Trophoblast cell (in vitro differentiated cells and primary cell): Measurements from ENCODE around the gene TTLL11.

ENCODE experiments used
- DNase-seq, 2 donors: peaks; one replicate each; pipeline ENCODE4 v3.0.0-alpha.2; 2016
- H2AFZ ChIP-seq: 2 replicates; pipeline ENCODE4 v1.6.1; 2013; ENCODE audit warnings: low read length, moderate library complexity, mild to moderate bottlenecking; ENCODE audit not compliant: insufficient read depth, poor library complexity
- H2AK5ac ChIP-seq: 2 replicates; pipeline ENCODE4 v1.6.1; 2013; ENCODE audit warnings: mild to moderate bottlenecking, low read length
- H2BK120ac ChIP-seq: 2 replicates; pipeline ENCODE4 v1.6.1; 2013; ENCODE audit warnings: low read length, mild to moderate bottlenecking, moderate library complexity; ENCODE audit not compliant: insufficient read depth, poor library complexity
- H2BK12ac ChIP-seq: 2 replicates; pipeline ENCODE4 v1.6.1; 2013; ENCODE audit warnings: mild to moderate bottlenecking, low read length, moderate library complexity
- H2BK5ac ChIP-seq: 2 replicates; pipeline ENCODE4 v1.6.1; 2013; ENCODE audit warnings: low read length, low read depth, moderate library complexity, mild to moderate bottlenecking; ENCODE audit not compliant: poor library complexity
- H3K14ac ChIP-seq: 2 replicates; pipeline ENCODE4 v1.6.1; 2013; ENCODE audit warnings: mild to moderate bottlenecking, low read length
- H3K18ac ChIP-seq: 2 replicates; pipeline ENCODE4 v1.6.1; 2013; ENCODE audit warnings: mild to moderate bottlenecking, low read length
- H3K23ac ChIP-seq: 2 replicates; pipeline ENCODE4 v1.6.1; 2013; ENCODE audit warnings: low read length
- H3K27ac ChIP-seq: 2 replicates; pipeline ENCODE4 v1.5.1; 2013; ENCODE audit warnings: low read depth, mild to moderate bottlenecking, inconsistent platforms, low read length, moderate library complexity
- H3K27me3 ChIP-seq: 2 replicates; pipeline ENCODE4 v1.6.1; 2013; ENCODE audit warnings: inconsistent platforms, mild to moderate bottlenecking, low read length, moderate library complexity; ENCODE audit not compliant: insufficient read depth
- H3K36me3 ChIP-seq, 2 experiments: 1 replicate in 1 of 2; 2 replicates in 1 of 2; pipeline ENCODE4 v1.6.1; 2013; ENCODE audit warnings: low read length in 2 of 2, mild to moderate bottlenecking in 2 of 2, moderate library complexity in 1 of 2; ENCODE audit not compliant: insufficient read depth in 2 of 2, control insufficient read depth in 1 of 2
- H3K4ac ChIP-seq: 2 replicates; pipeline ENCODE4 v1.6.1; 2013; ENCODE audit warnings: low read depth, mild to moderate bottlenecking, low read length, moderate library complexity
- H3K4me1 ChIP-seq, 2 experiments: 1 replicate in 1 of 2; 2 replicates in 1 of 2; pipeline ENCODE4 v1.6.1; 2013; ENCODE audit warnings: low read length in 2 of 2, mild to moderate bottlenecking in 2 of 2, moderate library complexity in 1 of 2; ENCODE audit not compliant: insufficient read depth in 2 of 2, control insufficient read depth in 1 of 2
- H3K4me2 ChIP-seq: 2 replicates; pipeline ENCODE4 v1.6.1; 2013; ENCODE audit warnings: inconsistent platforms, mild to moderate bottlenecking, low read length, moderate library complexity
- H3K4me3 ChIP-seq: 2 replicates; pipeline ENCODE4 v1.5.1; 2013; ENCODE audit warnings: mild to moderate bottlenecking, low read depth, low read length, inconsistent platforms
- H3K79me1 ChIP-seq: one replicate; pipeline ENCODE4 v1.6.1; 2013; ENCODE audit warnings: low read length
- H3K79me2 ChIP-seq: 2 replicates; pipeline ENCODE4 v1.6.1; 2013; ENCODE audit warnings: low read length, mild to moderate bottlenecking; ENCODE audit not compliant: control insufficient read depth, insufficient read depth, poor library complexity
- H3K9ac ChIP-seq: 2 replicates; pipeline ENCODE4 v1.6.1; 2013; ENCODE audit warnings: mild to moderate bottlenecking, low read length
- H3K9me3 ChIP-seq: 2 replicates; pipeline ENCODE4 v1.6.1; 2013; ENCODE audit warnings: low read depth, mild to moderate bottlenecking, control low read depth, inconsistent platforms, low read length; ENCODE audit not compliant: insufficient read depth
- H4K12ac ChIP-seq: 2 replicates; pipeline ENCODE4 v1.6.1; 2013; ENCODE audit warnings: low read depth, mild to moderate bottlenecking, low read length, moderate library complexity
- H4K8ac ChIP-seq: 2 replicates; pipeline ENCODE4 v1.6.1; 2013; ENCODE audit warnings: low read depth, mild to moderate bottlenecking, low read length, moderate library complexity
- H4K91ac ChIP-seq: one replicate; pipeline ENCODE4 v1.6.1; 2013; ENCODE audit warnings: low read depth, mild to moderate bottlenecking, low read length, moderate library complexity
- WGBS: extraction: QIAGEN DNeasy Blood & Tissue Kit; methylation state at CpG from one replicate; pipeline ENCODE4 v1.1.7; 2013; ENCODE audit warnings: missing lambda C conversion rate; ENCODE audit not compliant: insufficient read length, insufficient coverage; ENCODE audit errors: extremely low coverage; 5-methylcytosine and 5-hydroxymethylcytosine counted together

Gene TTLL11

GRCh38 chr9:121855476-121855875 lies 237.6 kb downstream of the TTLL11 start:
- Histone ChIP-seq H3K79me2 (no peaks in the 10 kb centered on the region), H3K27ac (no peak overlapping the region), H3K18ac (no peak overlapping the region), H4K12ac (no peak overlapping the region), H3K79me1 (no peaks in the 10 kb centered on the region), H2BK5ac (no peak overlapping the region), H3K14ac (no peak overlapping the region), H3K4me1 (no peaks in the 10 kb centered on the region), H2BK12ac (no peak overlapping the region), H2AFZ (no peak overlapping the region), H3K4me3 (no peak overlapping the region), H3K4ac (no peak overlapping the region), H3K27me3 (no peaks in the 10 kb centered on the region), H3K9me3 (no peaks in the 10 kb centered on the region), H2BK120ac (no peak overlapping the region), H3K9ac (no peak overlapping the region), H3K23ac (no peak overlapping the region), H4K91ac (no peak overlapping the region), H2AK5ac (no peak overlapping the region), H4K8ac (no peak overlapping the region), H3K36me3 (no peaks in the 10 kb centered on the region), H3K4me2 (no peak overlapping the region)
- WGBS, result no CpG with 5 or more reads among the region's 5 CpGs
- no peak for DNase-seq

GRCh38 chr9:121853617-121854395 lies 239.3 kb downstream of the TTLL11 start:
- Histone ChIP-seq H3K79me2 (no peaks in the 10 kb centered on the region), H4K91ac (no peak overlapping the region), H3K4me2 (no peak overlapping the region), H3K4me3 (no peak overlapping the region), H2AK5ac (no peak overlapping the region), H3K27me3 (no peaks in the 10 kb centered on the region), H3K79me1 (no peaks in the 10 kb centered on the region), H3K27ac (no peak overlapping the region), H2BK12ac (no peak overlapping the region), H3K4ac (no peak overlapping the region), H3K23ac (no peak overlapping the region), H2AFZ (no peak overlapping the region), H2BK120ac (no peak overlapping the region), H3K9me3 (no peaks in the 10 kb centered on the region), H3K36me3 (no peaks in the 10 kb centered on the region), H3K9ac (no peak overlapping the region), H4K8ac (no peak overlapping the region), H4K12ac (no peak overlapping the region), H3K4me1 (no peaks in the 10 kb centered on the region), H2BK5ac (no peak overlapping the region), H3K14ac (no peak overlapping the region), H3K18ac (no peak overlapping the region)
- no CpG with 5 or more reads among the region's 11 CpGs for WGBS
- no peak for DNase-seq

DNA sequence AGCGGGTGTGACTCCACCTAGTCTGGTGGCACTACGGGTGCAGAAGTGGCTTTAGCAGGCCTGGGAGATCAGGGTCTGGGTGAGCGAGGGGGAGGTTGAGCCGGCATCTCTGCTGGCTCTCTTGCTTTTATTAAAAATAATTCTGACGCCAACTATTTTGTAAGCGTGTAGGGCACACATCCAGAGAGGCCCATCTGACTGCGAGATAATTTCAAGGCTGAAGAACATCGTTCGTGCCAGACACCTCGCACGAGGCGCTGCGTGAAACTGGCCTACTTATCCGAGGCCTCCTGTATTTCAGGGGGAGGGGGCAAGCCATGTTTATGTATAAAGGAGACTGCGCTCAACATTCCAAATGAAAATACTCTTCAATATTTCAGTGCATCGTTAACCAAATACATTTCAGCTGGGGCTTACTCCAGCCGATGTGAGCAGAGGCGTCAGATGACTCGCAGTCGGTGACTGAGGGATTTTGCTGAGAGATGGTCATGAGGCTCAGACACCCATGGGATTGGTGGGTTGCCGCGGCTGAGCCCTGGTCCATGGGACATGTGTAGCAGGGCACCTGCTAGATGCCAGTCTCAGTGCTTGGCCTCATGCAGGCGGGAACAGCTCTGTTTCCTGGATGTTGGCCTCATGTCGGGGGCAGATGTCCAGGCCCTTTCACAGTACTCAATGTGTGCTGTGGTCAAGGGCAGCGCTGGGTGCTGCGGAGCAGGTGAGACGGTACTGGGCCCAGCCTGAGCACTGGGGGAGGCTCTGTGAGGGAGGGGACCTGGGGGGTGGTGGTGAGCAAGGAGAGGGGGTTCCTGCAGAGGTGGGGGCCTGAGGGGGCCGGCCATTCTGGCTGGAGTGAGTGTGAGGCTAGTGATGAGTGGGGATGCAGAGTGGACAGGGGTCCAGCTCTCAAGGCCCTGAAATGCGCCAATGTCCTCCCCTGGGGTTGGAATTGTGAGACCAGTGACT lies 240.2 kb downstream of the TTLL11 start:
- Histone ChIP-seq H3K4me1 (no peaks in the 10 kb centered on the region), H3K9ac (no peak overlapping the region), H2BK120ac (no peak overlapping the region), H2AK5ac (no peak overlapping the region), H3K79me1 (no peaks in the 10 kb centered on the region), H3K4me2 (no peak overlapping the region), H3K4me3 (no peak overlapping the region), H4K12ac (no peak overlapping the region), H4K91ac (no peak overlapping the region), H3K18ac (no peak overlapping the region), H3K9me3 (no peaks in the 10 kb centered on the region), H2BK5ac (no peak overlapping the region), H3K14ac (no peak overlapping the region), H3K23ac (no peak overlapping the region), H3K79me2 (no peaks in the 10 kb centered on the region), H4K8ac (no peak overlapping the region), H2BK12ac (no peak overlapping the region), H3K4ac (no peak overlapping the region), H3K27me3 (no peaks in the 10 kb centered on the region), H3K36me3 (no peaks in the 10 kb centered on the region), H3K27ac (no peak overlapping the region), H2AFZ (no peak overlapping the region)
- DNase-seq, result no peak
- no CpG with 5 or more reads among the region's 29 CpGs for WGBS

DNA sequence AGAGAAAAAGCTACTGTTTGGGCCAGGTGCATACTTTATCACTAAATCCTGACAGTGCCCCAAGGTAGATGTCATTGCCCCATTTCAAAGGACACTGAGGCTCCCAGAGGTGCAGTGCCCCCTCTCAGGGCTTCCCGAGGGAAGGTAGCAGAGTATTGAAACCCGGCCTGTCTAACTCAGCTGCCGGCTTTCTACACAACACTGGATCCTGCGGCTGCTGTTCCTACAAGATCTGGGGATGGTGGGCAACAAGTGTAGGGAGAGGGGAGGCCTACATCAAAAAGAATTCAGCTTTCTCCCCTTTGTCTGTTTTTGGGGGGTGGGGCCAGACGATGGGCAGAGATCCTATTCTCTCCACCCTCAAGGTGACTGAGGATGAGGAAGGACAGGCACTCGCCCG lies 240.9 kb downstream of the TTLL11 start:
- H3K9ac ChIP-seq, result no peak overlapping the region
- H3K9me3 ChIP-seq, result no peaks in the 10 kb centered on the region
- H2BK120ac ChIP-seq, result no peak overlapping the region
- H3K4me1 ChIP-seq, result no peaks in the 10 kb centered on the region
- H3K4me2 ChIP-seq, result no peak overlapping the region
- no peak overlapping the region for H2BK5ac ChIP-seq
- H3K4me3 ChIP-seq, result no peak overlapping the region
- no peak for DNase-seq
- H3K79me1 ChIP-seq, result no peaks in the 10 kb centered on the region
- H3K18ac ChIP-seq, result no peak overlapping the region
- H3K4ac ChIP-seq, result no peak overlapping the region
- H3K79me2 ChIP-seq, result no peaks in the 10 kb centered on the region
- no peaks in the 10 kb centered on the region for H3K27me3 ChIP-seq
- no peak overlapping the region for H4K12ac ChIP-seq
- no CpG with 5 or more reads among the region's 7 CpGs for WGBS
- H2AK5ac ChIP-seq, result no peak overlapping the region
- no peak overlapping the region for H4K91ac ChIP-seq
- H4K8ac ChIP-seq, result no peak overlapping the region
- H2AFZ ChIP-seq, result no peak overlapping the region
- H2BK12ac ChIP-seq, result no peak overlapping the region
- H3K36me3 ChIP-seq, result no peaks in the 10 kb centered on the region
- no peak overlapping the region for H3K27ac ChIP-seq
- H3K23ac ChIP-seq, result no peak overlapping the region
- no peak overlapping the region for H3K14ac ChIP-seq
